GM18519 (cell line): Measurements from ENCODE around the gene RAE1.
"Not testable (repeated sequence)": the region's sequence is repeated elsewhere in the genome, so short reads cannot be mapped to it uniquely, and the experiment has no call there.

Experiments
- ATAC-seq: cut with Tn5 transposase; IDR thresholded peaks from one replicate; pipeline ENCODE4 v1.9.1; 2021; ENCODE audit warnings: mild to moderate bottlenecking, moderate library complexity; ENCODE audit not compliant: unreplicated experiment, low FRiP score

The RAE1 gene

DNA sequence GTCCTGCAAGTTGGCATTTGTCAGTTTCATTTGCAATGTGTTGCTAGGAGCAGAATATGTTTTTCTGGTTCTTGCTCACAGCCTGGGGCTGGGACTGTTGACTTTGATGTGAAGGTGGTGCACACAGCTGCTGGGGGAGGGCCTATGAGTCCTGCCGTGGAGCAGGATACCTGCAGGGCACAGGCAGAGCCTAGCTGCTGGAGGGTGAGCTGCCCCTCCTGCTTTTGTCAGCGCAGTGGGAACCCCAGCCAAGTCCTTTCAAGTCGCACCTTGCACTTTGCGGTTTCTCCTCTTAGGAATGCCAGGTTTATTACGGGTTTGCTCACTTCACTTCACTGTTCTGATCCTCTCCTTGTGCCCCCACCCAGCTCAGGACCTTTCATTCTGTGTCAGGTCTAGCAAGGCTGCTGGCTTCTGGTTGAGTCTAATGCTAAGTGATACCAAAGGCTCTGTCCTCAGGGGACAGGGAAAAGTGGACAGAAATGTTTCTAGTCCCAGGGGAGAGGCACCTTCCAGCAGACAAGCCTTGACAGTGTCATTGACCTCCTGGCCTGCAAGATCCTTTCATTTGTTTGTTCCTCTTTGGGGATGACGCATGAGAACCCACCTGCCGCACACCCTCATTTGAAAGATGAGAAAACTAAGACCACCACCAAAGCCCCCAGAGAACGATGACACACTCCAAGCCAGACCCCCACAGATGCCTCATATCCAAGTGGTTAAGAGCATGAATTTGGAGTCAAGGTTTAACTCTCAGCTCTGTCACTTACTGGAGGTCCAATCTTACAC lies 24.2 kb upstream of the RAE1 start:
- no peak for ATAC-seq

GRCh38 chr20:57327820-57328219 lies 23.2 kb upstream of the RAE1 start:
- no peak for ATAC-seq

DNA sequence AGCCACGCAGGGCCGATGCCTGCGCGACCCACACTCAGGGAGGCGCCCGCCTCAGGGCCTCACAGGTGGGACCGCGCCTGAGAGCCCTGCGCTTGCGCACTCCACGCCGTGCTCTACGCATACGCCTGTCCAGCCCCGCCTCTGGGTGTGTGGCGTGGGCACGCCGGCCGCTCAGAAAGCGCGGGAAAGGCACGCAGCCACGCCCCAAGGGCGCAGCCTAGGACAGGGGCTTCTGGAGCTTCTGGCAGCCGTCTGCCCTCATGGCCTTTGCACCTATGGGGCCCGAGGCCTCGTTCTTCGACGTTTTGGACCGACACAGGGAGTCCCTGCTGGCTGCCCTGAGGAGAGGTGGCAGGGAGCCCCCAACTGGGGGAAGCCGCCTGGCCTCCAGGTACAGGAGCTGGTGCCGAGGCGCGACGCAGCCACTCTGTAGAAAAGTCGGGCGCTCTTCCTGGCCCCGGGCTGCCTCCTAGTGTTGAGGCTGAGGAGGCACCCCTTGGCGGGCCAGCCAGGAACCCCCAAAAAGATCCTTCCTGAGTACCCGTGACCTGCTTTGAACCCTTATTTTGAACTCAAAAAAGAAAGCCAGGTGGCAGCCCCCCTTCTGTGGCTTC lies 21.3 kb upstream of the RAE1 start, which contains the start of gene SPO11:
SPO11 (plus strand) TSS at position 196 of the 614 bp plus-strand sequence; CDS start at position 261, 65 bp downstream.
- ATAC-seq = no peak

GRCh38 chr20:57330998-57331397 lies 20.1 kb upstream of the RAE1 start:
- ATAC-seq = no peak

DNA sequence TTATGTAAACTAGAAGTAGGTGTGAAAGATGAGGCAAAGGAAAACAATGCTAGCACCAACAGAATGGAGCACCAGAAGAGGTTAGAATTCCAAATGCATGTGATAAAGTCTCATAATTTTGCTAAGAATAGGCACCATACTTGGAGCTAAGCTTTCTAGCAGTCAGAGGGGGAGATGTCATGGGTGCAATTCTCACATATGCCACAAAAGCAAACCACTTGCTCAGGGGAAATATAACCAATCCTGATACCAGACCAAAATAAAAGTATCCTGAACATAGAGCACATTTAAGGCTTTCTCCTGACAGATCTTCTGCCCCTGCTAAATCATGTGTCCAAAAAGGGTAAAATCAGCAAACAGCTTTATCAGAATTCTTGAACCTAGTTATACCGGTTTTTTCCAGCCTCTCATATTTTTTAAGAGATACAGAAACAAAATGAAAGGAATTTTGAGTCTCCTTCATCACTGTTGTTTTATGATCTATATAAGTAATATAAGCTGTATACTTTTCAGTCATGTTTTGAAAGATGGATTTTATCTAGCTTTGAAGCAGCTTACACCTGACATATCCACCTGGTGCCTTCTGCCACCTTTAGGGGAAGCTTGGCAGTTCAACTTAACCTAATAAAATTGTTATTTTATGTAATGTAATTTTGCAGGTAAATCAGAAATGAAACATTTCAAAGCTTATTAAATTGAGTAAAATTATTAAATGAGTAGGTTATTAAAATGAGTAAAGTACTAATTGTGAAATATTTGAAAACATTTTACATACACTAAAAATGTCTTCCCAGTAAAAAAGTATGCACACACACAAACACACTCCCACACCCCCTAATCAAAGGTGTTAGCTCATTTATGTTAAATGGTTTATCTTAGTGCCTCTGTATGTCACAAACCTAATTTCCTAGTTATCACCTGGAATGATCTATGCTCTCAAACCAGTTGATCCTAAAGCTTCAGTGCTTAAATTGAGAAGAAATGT lies 18.7 kb upstream of the RAE1 start:
- no peak for ATAC-seq

DNA sequence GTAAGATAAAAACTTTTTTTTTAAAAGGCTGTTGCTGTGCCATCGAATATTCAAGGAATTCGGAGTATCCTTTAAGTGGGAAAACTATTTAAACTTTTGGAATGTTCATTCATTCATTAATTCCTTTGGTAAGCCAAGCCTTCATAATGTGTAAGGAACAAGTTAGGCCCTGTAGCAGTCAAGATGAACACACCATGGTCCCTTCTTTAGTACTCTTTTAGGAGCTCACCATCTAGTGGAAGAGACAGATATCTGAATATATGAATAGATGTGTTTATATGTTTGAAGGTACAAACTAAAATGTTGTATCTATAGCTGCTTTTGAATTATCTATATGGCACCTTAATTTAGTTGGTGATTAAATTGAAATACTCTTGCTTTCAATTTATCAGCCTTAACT lies 15.7 kb upstream of the RAE1 start:
- ATAC-seq = no peak

- no peak for ATAC-seq
These were observed 9.4 kb upstream of the RAE1 start for GRCh38 chr20:57341663-57342062.

DNA sequence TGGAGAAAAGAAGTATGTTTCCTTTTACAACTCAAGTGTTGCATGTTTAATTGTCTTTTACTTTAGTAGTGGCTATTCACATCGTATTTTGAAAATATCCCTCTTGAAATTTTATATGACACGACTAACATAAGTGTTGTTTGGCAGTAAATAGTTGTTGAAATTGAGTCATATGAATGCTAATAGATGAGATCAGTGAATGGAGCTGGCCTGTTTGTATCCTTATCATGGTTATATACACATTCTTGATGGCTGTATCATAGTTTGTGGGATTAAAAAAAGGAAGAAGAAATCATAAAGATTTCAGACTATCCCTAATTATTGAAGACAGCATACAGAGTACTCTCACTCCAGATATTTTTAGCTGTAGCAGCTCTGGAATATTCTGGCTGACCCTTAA lies 8.2 kb upstream of the RAE1 start:
- ATAC-seq = no peak

DNA sequence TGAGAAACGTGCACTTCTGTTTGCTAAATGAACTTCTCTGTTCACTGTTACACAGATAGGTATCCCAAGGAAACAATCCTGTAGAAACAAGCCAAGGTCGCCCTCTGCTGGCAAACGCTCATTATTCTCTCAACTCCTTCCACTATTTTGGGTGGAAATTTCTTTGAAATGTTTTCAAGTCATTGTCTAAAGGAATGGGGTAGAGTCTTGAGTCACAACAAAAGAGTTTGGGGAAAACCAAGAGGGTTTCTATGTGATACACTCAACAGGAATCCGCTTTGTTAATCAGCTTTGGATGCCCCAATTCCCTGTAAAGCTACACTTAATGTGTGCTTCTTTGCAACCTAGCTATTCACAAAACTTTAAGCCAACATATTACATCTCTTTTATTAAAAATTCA lies 4.6 kb upstream of the RAE1 start:
- ATAC-seq = no peak

- no peak for ATAC-seq
These were observed 3.7 kb upstream of the RAE1 start for GRCh38 chr20:57347393-57347792.

GRCh38 chr20:57348200-57348921 lies 2.7 kb upstream of the RAE1 start:
- not testable (repeated sequence) for ATAC-seq

- not testable (repeated sequence) for ATAC-seq
These were observed 2.0 kb upstream of the RAE1 start for GRCh38 chr20:57348922-57349574.

GRCh38 chr20:57350081-57350710 lies 859 bp upstream of the RAE1 start:
- no peak for ATAC-seq

DNA sequence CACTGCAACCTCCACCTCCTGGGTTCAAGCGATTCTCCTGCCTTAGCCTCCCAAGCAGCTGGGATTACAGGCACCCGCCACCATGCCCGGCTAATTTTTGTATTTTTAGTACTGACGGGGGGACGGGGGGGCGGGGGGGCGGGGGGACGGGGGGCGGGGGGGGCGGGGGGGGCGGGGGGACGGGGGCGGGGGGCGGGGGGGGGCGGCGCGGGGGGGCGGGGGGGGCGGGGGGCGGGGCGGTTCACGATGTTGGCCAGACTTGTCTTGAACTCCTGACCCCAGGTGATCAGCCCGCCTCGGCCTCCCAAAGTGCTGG lies 371 bp upstream of the RAE1 start:
- ATAC-seq = not testable (repeated sequence)

DNA sequence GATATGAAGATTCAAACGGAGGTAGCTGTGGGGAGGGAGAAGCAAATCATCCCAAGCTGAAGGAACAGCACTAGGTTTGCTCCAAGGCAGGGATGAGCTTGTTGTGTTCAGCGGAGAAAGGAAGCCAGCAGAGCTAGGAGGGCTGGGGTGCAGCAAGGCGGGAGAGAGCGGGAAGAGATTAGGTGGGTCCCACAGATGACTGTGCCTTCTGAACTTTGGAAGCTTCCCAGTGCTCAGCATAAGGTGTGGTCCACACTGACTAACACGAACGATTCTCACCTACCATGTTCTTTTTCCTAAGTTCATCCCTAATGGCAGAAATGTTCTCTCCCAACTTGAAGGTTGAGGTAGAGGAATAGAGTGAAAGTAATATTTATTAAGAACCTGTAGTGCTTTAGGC lies 1.2 kb downstream of the RAE1 start:
- no peak for ATAC-seq

DNA sequence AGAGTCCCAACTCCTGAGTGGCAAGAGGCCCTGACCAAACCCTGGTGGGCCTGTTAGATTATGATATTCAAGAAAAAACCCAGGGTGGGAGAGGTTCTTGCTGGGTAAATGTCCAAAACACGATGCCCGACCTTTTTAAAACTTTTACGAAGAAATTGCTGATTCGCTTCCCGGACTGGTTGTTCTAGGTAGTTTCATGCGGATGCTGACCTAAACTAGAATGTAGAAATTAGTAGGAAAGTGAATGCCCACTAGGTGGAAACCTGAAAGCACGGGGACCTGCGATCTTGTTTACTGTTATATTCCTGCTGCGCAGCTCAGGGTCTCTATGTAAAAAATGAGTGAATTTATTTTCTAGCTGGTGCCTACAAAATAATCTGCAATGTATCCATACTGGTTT lies 2.3 kb downstream of the RAE1 start:
- ATAC-seq = no peak

GRCh38 chr20:57361517-57361916 lies 10.5 kb downstream of the RAE1 start:
- ATAC-seq = no peak

DNA sequence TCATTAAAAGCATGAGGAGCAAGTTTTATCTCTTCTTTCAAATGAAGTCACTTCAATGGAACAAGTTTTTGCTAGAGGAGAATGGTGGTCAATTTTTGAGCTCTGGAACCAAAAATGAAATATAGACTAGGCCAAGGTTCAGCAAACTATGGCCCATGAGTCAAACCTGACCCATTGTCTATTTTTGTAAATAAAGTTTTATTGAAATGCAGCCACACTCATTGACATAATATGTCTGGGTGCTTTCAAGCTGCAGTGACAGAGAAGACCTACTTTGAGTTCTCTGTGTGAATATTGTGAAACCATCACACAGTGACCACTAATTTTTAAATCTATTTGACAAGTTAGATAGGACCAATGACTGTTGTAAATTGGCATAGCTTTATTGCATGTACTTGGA lies 13.4 kb downstream of the RAE1 start:
- ATAC-seq = no peak

DNA sequence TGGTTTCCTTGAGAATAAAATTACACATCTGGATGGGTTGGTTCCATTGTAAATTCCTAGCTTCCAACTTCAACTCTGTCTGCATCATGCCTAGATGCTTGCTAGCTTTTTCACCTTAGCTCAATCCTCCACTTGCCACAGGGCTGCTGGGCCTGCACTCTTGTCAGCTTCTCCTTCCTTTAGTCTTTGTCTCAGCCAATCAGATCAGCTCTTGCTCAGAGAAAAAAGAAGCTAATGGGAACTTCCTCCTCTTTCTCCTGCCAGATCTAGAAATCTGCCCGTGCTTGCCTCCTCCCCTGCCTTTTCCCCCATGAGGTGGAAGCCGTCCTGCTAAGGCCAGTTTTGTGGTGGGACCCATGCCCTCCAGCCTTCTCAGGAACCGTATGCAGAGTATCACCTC lies 18.5 kb downstream of the RAE1 start:
- ATAC-seq = no peak

DNA sequence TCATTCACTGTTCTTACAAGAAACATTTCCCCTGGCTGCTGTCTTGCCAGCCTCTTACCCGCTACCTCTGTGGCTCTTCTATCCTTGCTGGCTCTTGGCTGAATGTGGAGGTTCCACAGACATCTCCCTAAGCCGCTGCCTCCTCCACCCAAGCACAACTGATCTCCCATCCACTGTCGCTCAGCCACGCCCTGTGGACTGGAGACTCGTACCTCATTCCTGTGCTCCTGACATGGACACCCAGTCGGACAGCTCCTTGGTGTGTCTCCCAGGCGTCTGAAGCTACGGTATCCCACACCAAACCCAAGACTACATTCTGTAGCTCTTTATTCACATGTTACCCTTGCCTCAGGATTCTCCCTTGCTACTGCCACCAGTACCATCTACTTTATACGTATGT lies 19.3 kb downstream of the RAE1 start:
- no peak for ATAC-seq
